SK-N-SH (cell line): ENCODE results near the gene LAMB1. TPM values are rescaled to one million over a fixed set of nuclear protein-coding genes. Genes with fewer than 3 reads are reported as not detected.

ENCODE experiments used
- CTCF ChIA-PET: fragments of 300-600, 350-600 bp; formaldehyde crosslinking; extraction: SDS; loops from one replicate; lab custom pipeline; 2021; lab: Yijun Ruan, JAX
- POLR2A ChIA-PET: fragments of 350-600 bp; sonication (Branson Sonifier 250); formaldehyde crosslinking; extraction: SDS; loops from one replicate; lab custom pipeline; 2020; ENCODE audit warnings: antibody characterized with exemption, inconsistent platforms; lab: Yijun Ruan, JAX
- DNase-seq: peaks from one replicate; pipeline ENCODE4 v3.0.0; 2012
- H2AFZ ChIP-seq: fragments of 200-600 bp; sonication (generic); 2 replicates; pipeline ENCODE4 v1.8.1; 2016; ENCODE audit warnings: antibody characterized with exemption, mild to moderate bottlenecking, low read depth
- H3F3A ChIP-seq: fragments of 200-600 bp; sonication (generic); replicated peaks from 2 replicates; pipeline ENCODE3; 2016; ENCODE audit warnings: antibody characterized with exemption, mild to moderate bottlenecking; ENCODE audit not compliant: insufficient read depth
- H3K27ac ChIP-seq, 2 experiments: fragments of 200-500 bp in 1 of 2; fragments of 200-600 bp in 1 of 2; sonication (Bioruptor generic) in 1 of 2; sonication (generic), shearing (Covaris generic) in 1 of 2; 2 replicates each; pipeline versions ENCODE4 v1.5.1 to v1.6.1; 2014 to 2016; ENCODE audit warnings: low read depth in 2 of 2, inconsistent platforms in 1 of 2, low read length in 1 of 2, mild to moderate bottlenecking in 1 of 2, mixed read lengths in 1 of 2
- H3K27me3 ChIP-seq: fragments of 200-600 bp; sonication (generic), shearing (Covaris generic); 2 replicates; pipeline ENCODE4 v1.6.1; 2016; ENCODE audit warnings: mixed run types; ENCODE audit not compliant: insufficient read depth
- H3K36me3 ChIP-seq, 2 experiments: fragments of 200-500 bp in 1 of 2; fragments of 200-600 bp in 1 of 2; sonication (Bioruptor generic) in 1 of 2; sonication (generic) in 1 of 2; replicated peaks in 1 of 2; 2 replicates each; pipeline versions ENCODE3 to v1.5.1; 2014 to 2016; ENCODE audit warnings: low read length in 1 of 2, mild to moderate bottlenecking in 1 of 2; ENCODE audit not compliant: insufficient read depth in 2 of 2, control insufficient read depth in 1 of 2
- H3K4me1 ChIP-seq, 2 experiments: fragments of 200-500 bp in 1 of 2; fragments of 200-600 bp in 1 of 2; sonication (Bioruptor generic) in 1 of 2; sonication (generic), shearing (Covaris generic) in 1 of 2; 2 replicates each; pipeline versions ENCODE4 v1.5.1 to v1.6.1; 2014 to 2016; ENCODE audit warnings: low read depth in 1 of 2, low read length in 1 of 2, mixed run types in 1 of 2; ENCODE audit not compliant: insufficient read depth in 2 of 2, control insufficient read depth in 1 of 2
- H3K4me2 ChIP-seq: fragments of 200-600 bp; sonication (generic), shearing (Covaris generic); 2 replicates; pipeline ENCODE4 v1.6.1; 2017; ENCODE audit warnings: mixed run types
- H3K4me3 ChIP-seq, 2 experiments: fragments of 200-500 bp in 1 of 2; fragments of 200-600 bp in 1 of 2; sonication (Bioruptor generic) in 1 of 2; sonication (generic), shearing (Covaris generic) in 1 of 2; 2 replicates each; pipeline versions ENCODE4 v1.5.1 to v1.8.1; 2014 to 2016; ENCODE audit warnings: low read depth in 2 of 2, inconsistent platforms in 1 of 2, low read length in 1 of 2, mild to moderate bottlenecking in 1 of 2, mixed read lengths in 1 of 2, moderate library complexity in 1 of 2
- H3K79me2 ChIP-seq: fragments of 200-600 bp; sonication (generic); 2 replicates; pipeline ENCODE4 v1.8.1; 2017; ENCODE audit warnings: mild to moderate bottlenecking; ENCODE audit not compliant: insufficient read depth
- H3K9ac ChIP-seq: fragments of 200-600 bp; sonication (generic); 2 replicates; pipeline ENCODE4 v1.6.1; 2017; ENCODE audit warnings: mixed run types
- H3K9me2 ChIP-seq: fragments of 200-600 bp; sonication (generic); 2 replicates; pipeline ENCODE4 v1.6.1; 2017; ENCODE audit warnings: mixed run types
- H3K9me3 ChIP-seq: fragments of 200-600 bp; sonication (generic); 2 replicates; pipeline ENCODE4 v1.6.1; 2017; ENCODE audit warnings: mixed run types, mild to moderate bottlenecking, moderate library complexity
- H4K20me1 ChIP-seq: fragments of 200-600 bp; sonication (generic); 2 replicates; pipeline ENCODE4 v1.6.1; 2017; ENCODE audit warnings: mild to moderate bottlenecking, mixed run types; ENCODE audit not compliant: insufficient read depth
- EP300 ChIP-seq, 2 experiments: IDR thresholded peaks; 2 replicates each; pipeline versions ENCODE4 v1.4.0 to v1.6.1; 2012; ENCODE audit warnings: borderline replicate concordance in 1 of 2, low read depth in 1 of 2, low read length in 1 of 2
- EZH2phosphoT487 ChIP-seq: fragments of 200-600 bp; sonication (generic); IDR thresholded peaks from 2 replicates; pipeline ENCODE4 v1.6.1; 2017; ENCODE audit warnings: low read depth, mixed run types, mild to moderate bottlenecking, antibody characterized with exemption, moderate library complexity, borderline replicate concordance
- FOSL2 ChIP-seq: IDR thresholded peaks from 2 replicates; pipeline ENCODE4 v1.4.0; 2012; ENCODE audit warnings: low read depth, mild to moderate bottlenecking, moderate library complexity, borderline replicate concordance
- FOXJ3 ChIP-seq: sonication (generic); formaldehyde crosslinking; IDR thresholded peaks from 2 replicates; pipeline ENCODE4 v1.5.1; 2020; ENCODE audit warnings: mild to moderate bottlenecking, missing genetic modification reagents
- FOXM1 ChIP-seq: IDR thresholded peaks from 2 replicates; pipeline ENCODE4 v1.4.0; 2012; ENCODE audit warnings: low read depth, mild to moderate bottlenecking
- GABPA ChIP-seq: IDR thresholded peaks from 2 replicates; pipeline ENCODE4 v1.4.0; 2012; ENCODE audit warnings: low read depth, mild to moderate bottlenecking
- GATA2 ChIP-seq: sonication (generic); formaldehyde crosslinking; IDR thresholded peaks from 2 replicates; pipeline ENCODE4 v1.5.0; 2020; ENCODE audit warnings: mild to moderate bottlenecking, missing genetic modification reagents
- MAX ChIP-seq: IDR thresholded peaks from 2 replicates; pipeline ENCODE4 v1.4.0; 2012; ENCODE audit warnings: low read depth
- MXI1 ChIP-seq: IDR thresholded peaks from 2 replicates; pipeline ENCODE4 v1.6.1; 2012; ENCODE audit warnings: mild to moderate bottlenecking, low read depth, low read length, improper control_type of control experiment
- NFIC ChIP-seq: IDR thresholded peaks from 2 replicates; pipeline ENCODE4 v1.4.0; 2012; ENCODE audit warnings: borderline replicate concordance
- NRF1 ChIP-seq: IDR thresholded peaks from 2 replicates; pipeline ENCODE4 v1.6.1; 2012; ENCODE audit warnings: low read depth, mild to moderate bottlenecking, low read length
- POLR2AphosphoS5 ChIP-seq: IDR thresholded peaks from 2 replicates; pipeline ENCODE4 v1.6.1; 2012; ENCODE audit warnings: low read depth, low read length
- RAD21 ChIP-seq: IDR thresholded peaks from 2 replicates; pipeline ENCODE4 v1.6.1; 2012; ENCODE audit warnings: mild to moderate bottlenecking, low read length
- RCOR1 ChIP-seq: fragments of 150-350 bp; IDR thresholded peaks from 2 replicates; pipeline ENCODE4 v1.6.1; 2017; ENCODE audit warnings: antibody characterized with exemption, low read length
- REST ChIP-seq: IDR thresholded peaks from 2 replicates; pipeline ENCODE4 v1.6.1; 2012; ENCODE audit warnings: mild to moderate bottlenecking, low read depth, low read length, moderate library complexity
- SIN3A ChIP-seq: IDR thresholded peaks from 2 replicates; pipeline ENCODE4 v1.6.1; 2012; ENCODE audit warnings: low read depth, mild to moderate bottlenecking, low read length, moderate library complexity, borderline replicate concordance
- SMC3 ChIP-seq: IDR thresholded peaks from 2 replicates; pipeline ENCODE4 v1.6.1; 2012; ENCODE audit warnings: low read depth, low read length, improper control_type of control experiment
- TAF1 ChIP-seq: IDR thresholded peaks from 2 replicates; pipeline ENCODE4 v1.6.1; 2012; ENCODE audit warnings: low read depth, mild to moderate bottlenecking, low read length, moderate library complexity, borderline replicate concordance
- TCF12 ChIP-seq: IDR thresholded peaks from 2 replicates; pipeline ENCODE4 v1.4.0; 2012
- TEAD4 ChIP-seq: IDR thresholded peaks from 2 replicates; pipeline ENCODE4 v1.4.0; 2012; ENCODE audit warnings: mild to moderate bottlenecking, borderline replicate concordance; ENCODE audit not compliant: insufficient read depth
- YY1 ChIP-seq: IDR thresholded peaks from 2 replicates; pipeline ENCODE4 v1.4.0; 2012; ENCODE audit warnings: low read depth, mild to moderate bottlenecking
- WGBS: methylation state at CpG from one replicate; pipeline ENCODE4 v1.1.6; 2017; ENCODE audit warnings: low lambda C conversion rate; 5-methylcytosine and 5-hydroxymethylcytosine counted together
- polyA plus RNA-seq, 3 experiments: library from polyadenylated mRNA; depleted of rRNA; stranded (reverse); fragments of >200 nt; gene quantifications; 2 replicates each; pipeline ENCODE4 v1.2.3, GENCODE V29; 2012
- TF ChIP-seq, protein P1 (sequence below): IDR thresholded peaks from 2 replicates; pipeline ENCODE4 v1.4.0; 2012; ENCODE audit warnings: low read depth, borderline replicate concordance
- TF ChIP-seq, protein P2 (sequence below): fragments of 200-600 bp; sonication (generic); IDR thresholded peaks from 2 replicates; pipeline ENCODE4 v1.6.1; 2017; ENCODE audit warnings: antibody characterized with exemption, mild to moderate bottlenecking, moderate library complexity

Gene LAMB1
- polyA plus RNA-seq (2012; rRNA removed), result 435 and 471 TPM in 2 replicates
- polyA plus RNA-seq (2012; cell fraction: cytosol; rRNA removed), result 358 TPM in 2 replicates
- polyA plus RNA-seq (2012; cell fraction: nucleus; rRNA removed), result 1,344 and 1,530 TPM in 2 replicates

DNA sequence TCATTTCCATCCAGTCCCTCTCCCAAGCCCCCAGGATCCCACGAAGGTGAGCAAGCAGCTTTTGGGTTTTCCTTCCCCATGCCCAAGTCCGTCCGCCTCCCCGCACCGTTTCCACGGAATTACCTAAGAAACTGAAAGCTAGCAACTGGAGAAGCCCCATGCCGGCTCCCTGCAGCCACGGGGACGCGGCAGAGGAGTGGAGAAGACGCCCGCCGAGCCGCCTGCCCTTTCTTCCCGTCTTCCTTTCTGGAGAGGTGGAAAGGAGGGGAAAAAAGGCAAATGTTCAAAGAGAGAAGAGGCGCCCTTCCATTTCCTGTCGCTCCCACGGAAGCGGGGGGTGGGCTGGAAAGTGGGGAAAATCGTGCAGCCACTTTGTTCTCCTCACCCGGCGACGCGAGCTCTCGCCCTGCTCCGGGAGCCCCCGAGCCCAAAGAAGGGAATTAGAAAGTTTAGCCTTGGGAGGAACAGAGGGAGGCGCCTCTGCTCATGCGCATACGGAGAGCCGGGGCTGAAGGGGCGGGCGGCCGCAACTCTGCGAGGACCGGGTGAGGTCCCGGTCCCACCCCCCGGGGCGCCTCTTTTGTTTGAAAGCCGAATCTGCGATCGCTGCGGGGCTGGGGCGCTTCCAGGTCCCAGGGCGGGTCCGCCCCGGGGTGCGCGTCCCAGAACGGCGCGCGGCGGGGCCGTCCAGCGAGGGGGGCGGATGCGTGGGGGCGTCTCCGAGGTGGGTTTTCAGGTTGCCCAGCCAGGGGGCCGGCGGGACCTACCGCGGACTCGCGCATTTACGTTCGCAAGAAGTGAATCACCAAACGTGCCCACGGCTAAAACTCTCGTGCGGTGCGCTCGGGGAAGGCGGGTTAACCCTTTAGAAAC, at the start of gene LAMB1:
Gene LAMB1 (minus strand): TSS at position 436 of the 873 bp plus-strand sequence. CDS start 276 bp downstream, at position 160.
- Histone ChIP-seq H3K9me3 (no peaks in the 10 kb centered on the region), H3K4me1 (peaks cover 43 to 56% of the 10 kb centered on the region in 2 experiments), H3F3A (peaks cover 52% of the 10 kb centered on the region), H3K4me2 (peak within 1 kb of the TSS; percentile 93), H3K79me2 (peaks cover 47% of the 10 kb centered on the region), H4K20me1 (no peaks in the 10 kb centered on the region), H3K27me3 (no peaks in the 10 kb centered on the region), H3K4me3 (peak within 1 kb of the TSS; percentile 92 to 95), H3K36me3 (peaks cover 27 to 31% of the 10 kb centered on the region in 2 experiments), H3K9ac (peak within 1 kb of the TSS; percentile 96), H3K27ac (peak within 1 kb of the TSS; percentile 93 to 100), H3K9me2 (no peaks in the 10 kb centered on the region), H2AFZ (peak within 1 kb of the TSS; percentile 81)
- peak; percentile 98 for DNase-seq
- WGBS, result 1% methylated on average over 46 of the region's 75 CpGs
- ChIA-PET POLR2A (interaction anchor here (0.8 to 2.5 kb wide), 6 partner anchors 8 to 259 kb away, joined by 3 to 16 read pairs (median 6); partner anchors contain the start of genes CBLL1 and DLD), CTCF (interaction anchor here (0.6 to 6.4 kb wide), 16 partner anchors 12 to 494 kb away, joined by 3 to 33 read pairs (median 4); partner anchors contain the start of gene DLD)
- TF ChIP-seq REST (0 out of 2 replicates have a peak, but pooled peaks have one; percentile 63), MXI1 (peak; percentile 62; the same call in 1 of the 2 replicates), EZH2phosphoT487 (no peak), FOXM1 (no peak), YY1 (peak; percentile 60), FOXJ3 (CRISPR knock-in tag) (no peak), SIN3A (no peak; the same call in 1 of the 2 replicates), TEAD4 (no peak), RCOR1 (no peak; the same call in 1 of the 2 replicates), MAX (peak; percentile 54; the same call in 1 of the 2 replicates), RAD21 (0 out of 2 replicates have a peak, but pooled peaks have one; percentile 31), TAF1 (peak; percentile 89), TCF12 (0 out of 2 replicates have a peak, but pooled peaks have one; percentile 36), POLR2AphosphoS5 (peak; percentile 99), SMC3 (0 out of 2 replicates have a peak, but pooled peaks have one; percentile 13), NRF1 (peak; percentile 79), GABPA (peak; percentile 53; the same call in 1 of the 2 replicates), NFIC (no peak), FOSL2 (no peak), GATA2 (no peak), EP300 (IDR thresholded peaks at IDR 0.05; ENCODE audit: borderline replicate concordance in 1 of 2, low read depth in 1 of 2, low read length in 1 of 2) (peak; percentile 27 to 35; a peak in 1 of 4 replicates)
- TF ChIP-seq, protein P1, sequence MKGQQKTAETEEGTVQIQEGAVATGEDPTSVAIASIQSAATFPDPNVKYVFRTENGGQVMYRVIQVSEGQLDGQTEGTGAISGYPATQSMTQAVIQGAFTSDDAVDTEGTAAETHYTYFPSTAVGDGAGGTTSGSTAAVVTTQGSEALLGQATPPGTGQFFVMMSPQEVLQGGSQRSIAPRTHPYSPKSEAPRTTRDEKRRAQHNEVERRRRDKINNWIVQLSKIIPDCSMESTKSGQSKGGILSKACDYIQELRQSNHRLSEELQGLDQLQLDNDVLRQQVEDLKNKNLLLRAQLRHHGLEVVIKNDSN, result no peak
- TF ChIP-seq, protein P2, sequence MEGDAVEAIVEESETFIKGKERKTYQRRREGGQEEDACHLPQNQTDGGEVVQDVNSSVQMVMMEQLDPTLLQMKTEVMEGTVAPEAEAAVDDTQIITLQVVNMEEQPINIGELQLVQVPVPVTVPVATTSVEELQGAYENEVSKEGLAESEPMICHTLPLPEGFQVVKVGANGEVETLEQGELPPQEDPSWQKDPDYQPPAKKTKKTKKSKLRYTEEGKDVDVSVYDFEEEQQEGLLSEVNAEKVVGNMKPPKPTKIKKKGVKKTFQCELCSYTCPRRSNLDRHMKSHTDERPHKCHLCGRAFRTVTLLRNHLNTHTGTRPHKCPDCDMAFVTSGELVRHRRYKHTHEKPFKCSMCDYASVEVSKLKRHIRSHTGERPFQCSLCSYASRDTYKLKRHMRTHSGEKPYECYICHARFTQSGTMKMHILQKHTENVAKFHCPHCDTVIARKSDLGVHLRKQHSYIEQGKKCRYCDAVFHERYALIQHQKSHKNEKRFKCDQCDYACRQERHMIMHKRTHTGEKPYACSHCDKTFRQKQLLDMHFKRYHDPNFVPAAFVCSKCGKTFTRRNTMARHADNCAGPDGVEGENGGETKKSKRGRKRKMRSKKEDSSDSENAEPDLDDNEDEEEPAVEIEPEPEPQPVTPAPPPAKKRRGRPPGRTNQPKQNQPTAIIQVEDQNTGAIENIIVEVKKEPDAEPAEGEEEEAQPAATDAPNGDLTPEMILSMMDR, result no peak
